Kidney (tissue), 14 donors: Measurements from ENCODE around the gene SLX4. TPM values are rescaled to one million over a fixed set of nuclear protein-coding genes. Genes with fewer than 3 reads are reported as not detected.

ENCODE experiments used
- DNase-seq, 5 donors: peaks; one replicate each; pipeline ENCODE4 v3.0.0-alpha.2; 2013 to 2020
- FAIRE-seq: peaks from 2 replicates; lab custom pipeline; 2012; peaks lifted over from hg19 to GRCh38; lab: Jason Lieb, UNC
- H3K27ac ChIP-seq, 2 donors: one replicate each; pipeline ENCODE4 v1.7.0; 2013; ENCODE audit warnings: low read depth in 2 of 2, low read length in 2 of 2, inconsistent platforms in 1 of 2
- H3K27me3 ChIP-seq: one replicate; pipeline ENCODE4 v1.7.1; 2013; ENCODE audit warnings: low read length, inconsistent platforms; ENCODE audit not compliant: control insufficient read depth, insufficient read depth
- H3K36me3 ChIP-seq, 3 donors: one replicate each; pipeline versions ENCODE4 v1.7.0 to v1.7.1; 2013; ENCODE audit warnings: low read length in 3 of 3, control low read depth in 1 of 3, inconsistent platforms in 1 of 3; ENCODE audit not compliant: insufficient read depth in 3 of 3, control insufficient read depth in 2 of 3
- H3K4me1 ChIP-seq, 3 donors: one replicate each; pipeline versions ENCODE4 v1.7.0 to v1.7.1; 2013; ENCODE audit warnings: low read length in 3 of 3, inconsistent platforms in 1 of 3, low read depth in 1 of 3; ENCODE audit not compliant: control insufficient read depth in 2 of 3, insufficient read depth in 2 of 3
- H3K4me3 ChIP-seq, 3 donors: one replicate each; pipeline versions ENCODE4 v1.7.0 to v1.8.1; 2013; ENCODE audit warnings: low read length in 3 of 3, control low read depth in 1 of 3, inconsistent platforms in 1 of 3
- H3K9ac ChIP-seq, 3 donors: one replicate each; pipeline versions ENCODE4 v1.7.0 to v1.7.1; 2013; ENCODE audit warnings: low read length in 3 of 3, control low read depth in 1 of 3, inconsistent platforms in 1 of 3
- H3K9me3 ChIP-seq, 3 donors: one replicate each; pipeline versions ENCODE4 v1.7.0 to v1.7.1; 2013; ENCODE audit warnings: low read length in 3 of 3, control low read depth in 1 of 3, inconsistent platforms in 1 of 3; ENCODE audit not compliant: control insufficient read depth in 2 of 3, insufficient read depth in 1 of 3
- intact Hi-C: fragments of 100-400 bp; cut with DNase I; formaldehyde crosslinking; loops from one replicate; pipeline ENCODE4 v1.11.1; 2022
- polyA plus RNA-seq: library from polyadenylated mRNA; stranded (reverse); fragments of 350-450 nt; fragmentation: Illumina TruSeq; extraction: RNeasy Lipid Tissue Mini Kit (QIAGEN cat#74804); gene quantifications from one replicate; pipeline ENCODE4 v1.2.3, GENCODE V29; 2014; ENCODE audit warnings: low read depth, low replicate concordance; ENCODE audit not compliant: insufficient read depth
- total RNA-seq: library from RNA; stranded (reverse); fragmentation: NEBNext Ultra II Directional; extraction: Animal tissue kit (Norgen Biotek cat#: 25700); gene quantifications from one replicate; pipeline ENCODE4 v1.2.1, GENCODE V29; 2021
- TF ChIP-seq, protein P1 (sequence below): IDR thresholded peaks from 3 replicates; pipeline ENCODE4 v1.5.1; 2012; ENCODE audit warnings: mild to moderate bottlenecking, moderate library complexity, borderline replicate concordance; ENCODE audit not compliant: insufficient read depth; ENCODE audit errors: extremely low read depth
- donor health status: control.
- donor health status: control.
- donor health status: control.
- donor health status: control.
- donor health status: control.
- donor health status: DM: yes; HTN: yes; CAD: no.
- donor health status: Normal renal cell carcinoma (clear cell type).

Gene SLX4
- total and polyA plus RNA-seq, 2 donors from 2014 or later, result 1.0 to 4.8 TPM

DNA sequence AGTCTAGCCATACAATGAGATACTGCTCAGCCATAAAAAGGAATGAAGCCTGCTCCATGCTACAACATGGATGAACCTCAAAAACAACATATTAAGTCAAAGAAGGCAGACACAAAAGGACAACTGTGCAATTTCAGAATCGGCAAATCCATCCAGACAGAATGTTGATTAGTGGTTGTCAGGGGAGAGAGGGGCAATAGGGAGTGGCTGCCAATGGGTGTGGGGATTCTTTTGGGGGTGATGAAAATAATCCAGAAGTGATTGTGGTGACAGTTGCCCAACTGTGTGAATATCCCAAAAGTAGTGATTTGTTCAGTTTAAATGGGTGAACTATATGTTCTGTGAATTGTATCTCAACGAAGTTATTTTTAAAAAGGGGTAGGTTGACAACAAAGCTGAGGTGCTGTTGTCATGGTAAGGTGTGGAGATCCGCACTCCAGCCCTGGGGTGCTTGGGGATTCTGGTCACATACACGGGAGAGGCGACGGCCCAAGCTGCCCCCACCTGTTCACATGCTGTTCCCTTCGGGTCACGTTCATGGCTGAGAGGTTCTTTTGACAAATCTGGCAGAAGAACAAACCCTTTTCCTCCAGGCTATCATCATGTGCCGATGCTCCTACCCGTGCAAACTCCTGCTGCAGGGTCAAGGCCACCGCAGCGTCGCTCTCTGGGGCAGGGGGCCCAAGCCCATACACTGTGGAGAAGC is 9.6 kb downstream of the SLX4 start:
- Histone ChIP-seq H3K9ac (no peak overlapping the region), H3K9me3 (no peaks in the 10 kb centered on the region), H3K36me3 (peaks cover 0 to 11% (median 6%) of the 10 kb centered on the region in 3 donors), H3K27ac (no peak overlapping the region), H3K4me3 (no peak overlapping the region), H3K4me1 (no peaks in the 10 kb centered on the region), H3K27me3 (no peaks in the 10 kb centered on the region)
- TF ChIP-seq, protein P1, sequence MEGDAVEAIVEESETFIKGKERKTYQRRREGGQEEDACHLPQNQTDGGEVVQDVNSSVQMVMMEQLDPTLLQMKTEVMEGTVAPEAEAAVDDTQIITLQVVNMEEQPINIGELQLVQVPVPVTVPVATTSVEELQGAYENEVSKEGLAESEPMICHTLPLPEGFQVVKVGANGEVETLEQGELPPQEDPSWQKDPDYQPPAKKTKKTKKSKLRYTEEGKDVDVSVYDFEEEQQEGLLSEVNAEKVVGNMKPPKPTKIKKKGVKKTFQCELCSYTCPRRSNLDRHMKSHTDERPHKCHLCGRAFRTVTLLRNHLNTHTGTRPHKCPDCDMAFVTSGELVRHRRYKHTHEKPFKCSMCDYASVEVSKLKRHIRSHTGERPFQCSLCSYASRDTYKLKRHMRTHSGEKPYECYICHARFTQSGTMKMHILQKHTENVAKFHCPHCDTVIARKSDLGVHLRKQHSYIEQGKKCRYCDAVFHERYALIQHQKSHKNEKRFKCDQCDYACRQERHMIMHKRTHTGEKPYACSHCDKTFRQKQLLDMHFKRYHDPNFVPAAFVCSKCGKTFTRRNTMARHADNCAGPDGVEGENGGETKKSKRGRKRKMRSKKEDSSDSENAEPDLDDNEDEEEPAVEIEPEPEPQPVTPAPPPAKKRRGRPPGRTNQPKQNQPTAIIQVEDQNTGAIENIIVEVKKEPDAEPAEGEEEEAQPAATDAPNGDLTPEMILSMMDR, result no peak
- peak in 1 of 5 donors; percentile 37 for DNase-seq
- intact Hi-C loops, result no loop called here
- FAIRE-seq, result no peak

DNA sequence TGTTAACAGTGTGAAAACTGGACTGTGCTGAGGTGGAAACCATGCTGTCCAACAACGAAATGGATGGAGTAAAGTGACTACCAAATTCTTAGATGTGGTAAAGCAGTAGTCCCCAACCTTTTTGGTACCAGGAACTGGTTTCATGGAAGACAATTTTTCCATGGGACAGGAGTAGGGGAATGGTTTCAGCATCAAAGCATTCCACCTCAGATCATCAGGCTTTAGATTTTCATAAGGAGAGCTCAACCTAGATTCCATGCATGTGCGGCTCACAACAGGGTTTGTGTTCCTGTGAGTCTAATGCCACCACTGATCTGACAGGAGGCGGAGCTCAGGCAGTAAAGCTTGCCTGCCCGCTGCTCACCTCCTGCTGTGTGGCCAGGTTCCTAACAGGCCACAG is 11.5 kb downstream of the SLX4 start:
- no peak for DNase-seq
- Histone ChIP-seq H3K4me1 (no peaks in the 10 kb centered on the region), H3K27ac (no peak overlapping the region), H3K36me3 (peaks cover 0 to 8% (median 6%) of the 10 kb centered on the region in 3 donors), H3K4me3 (no peak overlapping the region), H3K9ac (no peak overlapping the region), H3K27me3 (no peaks in the 10 kb centered on the region), H3K9me3 (no peaks in the 10 kb centered on the region)
- intact Hi-C loops, result no loop called here
- no peak for FAIRE-seq
- TF ChIP-seq, protein P1, result no peak

DNA sequence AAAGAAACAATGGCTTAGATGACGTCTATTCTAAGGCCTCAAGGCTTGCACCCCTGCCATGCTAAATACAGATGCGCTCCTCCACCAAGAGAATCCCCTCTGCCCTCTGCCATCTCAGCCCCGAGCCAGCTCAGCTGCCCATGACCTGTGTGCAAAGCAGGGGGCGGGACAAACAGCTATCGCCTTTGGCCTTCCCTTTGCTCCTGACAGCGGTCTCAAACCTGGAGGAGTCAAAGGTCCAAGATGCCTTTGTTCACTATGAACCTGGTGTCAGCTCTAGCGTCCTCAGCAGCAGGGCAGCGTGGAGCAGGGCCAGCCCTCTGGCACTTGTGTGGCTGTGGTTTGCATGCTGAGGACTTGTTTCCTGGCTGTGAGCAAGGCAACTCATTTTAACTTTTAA is 12.3 kb downstream of the SLX4 start:
- DNase-seq (peak in 1 of 5 donors; percentile 21), FAIRE-seq (no peak)
- intact Hi-C loops, result no loop called here
- H3K4me1 ChIP-seq, result no peaks in the 10 kb centered on the region
- H3K4me3 ChIP-seq, result no peak overlapping the region
- H3K36me3 ChIP-seq, result peaks cover 0 to 8% (median 6%) of the 10 kb centered on the region in 3 donors
- H3K27ac ChIP-seq, result no peak overlapping the region
- H3K9me3 ChIP-seq, result no peaks in the 10 kb centered on the region
- no peak overlapping the region for H3K9ac ChIP-seq
- H3K27me3 ChIP-seq, result no peaks in the 10 kb centered on the region
- TF ChIP-seq, protein P1, result no peak
